Prostate gland (tissue), 2 donors: ENCODE measurements around the gene CHST15.

ENCODE experiments used
- CTCF ChIP-seq, 4 experiments: fragments of 200-600 bp in 2 of 4; fragments of 450-650 bp in 2 of 4; sonication (generic) in 2 of 4; IDR thresholded peaks; 1 replicate in 3 of 4; 2 replicates in 1 of 4; pipeline ENCODE4 v1.5.1; 2016 to 2019; ENCODE audit warnings: antibody characterized with exemption in 4 of 4, mild to moderate bottlenecking in 2 of 4, moderate library complexity in 2 of 4
- POLR2AphosphoS5 ChIP-seq: sonication (generic); formaldehyde crosslinking; IDR thresholded peaks from one replicate; pipeline ENCODE4 v1.6.1; 2017; ENCODE audit warnings: antibody characterized with exemption

DNA sequence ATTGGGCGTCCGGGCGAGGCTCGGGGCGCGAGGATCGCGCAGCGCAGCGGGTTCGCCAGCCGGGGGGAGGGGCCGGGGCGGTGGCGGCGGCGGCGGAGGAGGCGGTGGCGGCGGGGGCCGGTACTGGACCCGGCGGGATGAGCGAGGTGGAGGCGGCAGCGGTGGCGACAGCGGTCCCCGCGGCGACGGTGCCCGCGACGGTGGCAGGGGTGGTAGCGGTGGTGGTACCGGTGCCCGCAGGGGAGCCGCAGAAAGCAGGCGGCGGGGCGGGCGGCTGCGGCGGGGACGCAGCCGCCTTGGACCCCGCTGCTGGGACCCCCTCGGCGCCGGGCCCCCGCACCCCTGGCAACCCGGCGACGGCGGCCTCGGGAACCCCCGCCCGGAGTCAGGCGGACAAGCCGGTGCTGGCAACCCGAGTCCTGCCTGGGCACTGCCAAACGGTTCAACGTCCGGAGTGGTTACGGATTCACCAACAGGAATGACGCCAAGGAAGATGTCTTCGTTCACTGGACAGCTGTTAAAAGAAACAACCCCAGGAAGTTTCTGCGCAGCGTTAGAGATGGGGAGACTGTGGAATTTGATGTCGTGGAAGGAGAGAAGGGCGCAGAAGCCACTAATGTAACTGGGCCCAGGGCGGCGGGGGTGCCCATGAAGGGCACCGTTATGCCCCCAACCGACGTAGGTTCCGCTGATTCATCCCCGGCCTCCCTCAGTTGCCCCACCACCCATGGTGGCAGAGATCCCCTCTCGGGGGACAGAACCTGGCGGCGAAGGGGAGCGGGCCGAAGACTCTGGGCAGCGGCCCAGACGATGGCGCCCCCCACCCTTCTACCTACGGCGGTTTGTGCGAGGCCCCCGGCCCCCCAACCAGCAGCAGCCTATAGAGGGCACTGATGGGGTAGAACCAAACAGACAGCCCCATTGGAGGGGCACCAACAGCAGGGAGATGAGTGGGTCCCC lies 101.5 kb downstream of the CHST15 start:
- TF ChIP-seq CTCF (IDR thresholded peaks at IDR 0.05) (no peak), POLR2AphosphoS5 (no peak)
